ENCODE measurements around the gene PPP2R5C.
"Not testable (repeated sequence)": the region's sequence is repeated elsewhere in the genome, so short reads cannot be mapped to it uniquely, and the experiment has no call there.

The PPP2R5C gene

GRCh38 chr14:101727611-101728366 lies 33.7 kb upstream of the PPP2R5C start:
- no peak for DNase-seq

- DNase-seq, result no peak
Measured at GRCh38 chr14:101728367-101728742, 33.2 kb upstream of the PPP2R5C start.

GRCh38 chr14:101729382-101729781 lies 32.1 kb upstream of the PPP2R5C start:
- DNase-seq, result no peak

DNA sequence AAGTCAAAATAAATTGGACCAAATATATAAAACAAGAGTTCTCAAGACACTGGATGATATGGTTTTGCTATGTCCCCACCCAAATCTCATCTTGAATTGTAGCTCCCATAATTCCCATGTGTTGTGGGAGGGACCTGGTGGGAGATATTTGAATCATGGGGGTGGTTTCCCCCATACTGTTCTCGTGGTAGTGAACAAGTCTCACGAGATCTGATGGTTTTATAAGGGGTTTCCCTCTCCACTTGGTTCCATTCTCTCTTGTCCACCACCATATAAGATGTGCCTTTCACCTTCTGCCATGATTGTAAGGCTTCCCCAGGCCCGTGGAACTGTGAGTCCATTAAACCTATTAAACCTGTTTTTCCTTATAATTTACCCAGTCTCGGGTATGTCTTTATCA lies 31.4 kb upstream of the PPP2R5C start:
- not testable (repeated sequence) for DNase-seq

DNA sequence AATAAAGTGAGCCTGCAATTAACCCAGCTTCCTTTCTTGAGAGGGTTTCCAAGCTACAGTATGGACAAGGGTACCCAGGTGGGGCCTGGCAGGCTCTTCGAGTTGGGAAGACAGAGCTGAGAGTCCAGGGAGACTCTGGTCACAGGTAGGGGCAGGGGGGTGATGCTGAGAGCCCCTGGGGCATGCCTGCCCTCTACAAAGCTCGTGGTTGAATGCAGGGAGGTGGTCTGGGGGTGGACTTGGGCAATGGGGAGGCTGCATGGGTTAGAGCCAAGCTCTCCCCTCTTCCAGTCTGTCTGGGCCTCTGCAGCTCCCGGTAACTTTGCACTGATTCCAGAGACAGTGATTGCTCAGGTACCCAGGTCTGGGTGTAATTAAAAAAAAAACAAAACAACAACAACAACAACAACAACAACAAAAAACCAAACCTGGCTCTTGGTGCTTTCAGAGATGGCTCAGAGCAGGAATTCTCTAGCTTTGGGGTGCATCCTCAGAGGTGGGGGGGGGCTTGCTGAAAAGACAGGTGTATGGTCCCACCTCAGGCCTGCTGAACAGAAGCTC lies 30.8 kb upstream of the PPP2R5C start:
- no peak for DNase-seq

GRCh38 chr14:101731187-101732080 lies 30.1 kb upstream of the PPP2R5C start:
- DNase-seq, result peak; percentile 88 to 89

GRCh38 chr14:101732118-101732517 lies 29.4 kb upstream of the PPP2R5C start:
- DNase-seq, result no peak

- DNase-seq, result no peak
Measured at GRCh38 chr14:101733211-101733610, 28.3 kb upstream of the PPP2R5C start.

DNA sequence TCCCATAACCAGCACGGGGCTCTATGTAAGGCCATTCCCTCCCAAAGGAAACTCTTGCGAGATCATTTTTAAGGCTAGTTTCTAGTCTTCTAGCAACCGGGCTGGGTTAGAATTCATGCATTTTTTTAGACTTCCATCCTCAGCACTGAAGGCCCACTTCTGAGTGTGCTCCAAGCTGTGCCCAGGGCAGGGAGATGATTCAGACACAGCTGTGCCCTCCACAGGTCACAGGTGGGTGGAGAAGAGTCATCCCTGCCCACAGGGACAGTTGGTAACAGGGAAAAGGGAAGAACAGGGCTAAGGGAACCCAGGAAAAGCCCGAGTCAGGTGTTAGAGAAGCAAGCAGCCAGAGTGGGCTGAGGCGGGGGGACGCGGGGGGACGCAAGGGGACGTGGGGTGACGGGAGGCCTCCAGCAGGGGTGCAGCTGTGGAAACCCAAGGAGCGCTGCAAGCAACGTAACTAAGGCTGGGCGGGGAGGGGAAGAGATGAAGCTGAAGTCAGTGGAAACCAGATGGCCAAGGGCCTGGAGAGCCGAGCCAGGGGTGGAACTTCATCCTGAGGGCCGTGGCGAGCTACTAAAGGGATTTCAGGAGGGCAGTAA lies 27.2 kb upstream of the PPP2R5C start:
- no peak for DNase-seq

DNA sequence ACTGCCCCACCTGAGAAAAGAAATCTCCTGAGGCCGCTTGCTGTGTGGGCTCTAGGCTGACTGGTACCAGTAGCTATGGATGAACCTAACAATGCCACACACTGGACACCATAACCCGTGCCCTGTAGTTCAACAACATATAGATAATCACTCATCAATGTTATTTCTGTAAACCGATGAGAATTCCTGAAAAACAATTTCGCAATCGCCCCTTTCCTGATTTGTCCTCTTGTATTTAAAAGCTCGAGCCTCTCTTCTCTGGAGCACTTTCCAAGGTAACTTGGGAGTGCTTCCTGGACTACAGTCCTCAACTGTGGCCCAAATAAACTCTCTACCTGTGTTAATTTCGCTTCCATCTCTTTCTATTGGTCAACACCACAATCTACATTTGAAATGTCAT lies 26.1 kb upstream of the PPP2R5C start:
- DNase-seq, result no peak

DNA sequence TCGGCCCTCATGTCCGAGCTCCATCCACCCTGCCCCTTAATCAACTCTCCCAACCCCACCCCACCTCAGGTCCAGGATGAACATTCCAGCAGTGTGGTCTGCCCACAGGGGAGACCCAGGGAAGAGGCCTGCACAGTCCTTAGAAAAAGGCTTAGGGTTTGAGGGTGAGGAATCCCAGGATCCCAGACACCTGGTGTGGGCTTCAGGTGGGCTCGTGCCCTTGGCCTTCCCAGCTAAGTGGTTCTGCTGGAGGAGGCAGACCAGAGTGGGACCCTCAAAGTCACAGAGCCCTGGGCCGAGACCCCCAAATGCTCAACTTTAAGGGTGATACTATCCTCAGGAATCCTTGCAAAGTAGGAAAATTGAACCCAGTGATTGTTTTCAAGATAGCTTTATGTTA lies 25.4 kb upstream of the PPP2R5C start:
- DNase-seq, result no peak

DNA sequence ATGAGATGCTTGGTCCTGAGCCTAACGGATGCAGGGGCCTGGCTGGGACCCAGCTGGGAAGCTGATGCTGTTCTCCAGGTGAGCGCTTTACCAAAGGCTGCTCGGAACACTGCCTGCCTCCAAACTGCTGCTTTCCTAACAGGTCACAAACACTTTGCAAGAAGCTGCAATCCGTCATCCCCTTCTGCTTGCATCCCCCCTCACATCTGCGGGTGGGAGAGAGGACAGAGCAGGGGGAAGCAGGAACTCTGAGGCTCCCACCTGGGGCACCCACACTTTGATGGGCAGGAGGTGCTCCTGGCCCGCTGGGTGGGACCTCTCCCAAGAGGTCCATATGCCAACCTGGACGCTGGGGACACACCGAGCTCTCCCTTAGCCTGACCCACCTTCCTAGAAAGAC lies 24.9 kb upstream of the PPP2R5C start:
- no peak for DNase-seq

GRCh38 chr14:101737414-101738339 lies 23.8 kb upstream of the PPP2R5C start:
- DNase-seq, result peak; percentile 36 to 47

DNA sequence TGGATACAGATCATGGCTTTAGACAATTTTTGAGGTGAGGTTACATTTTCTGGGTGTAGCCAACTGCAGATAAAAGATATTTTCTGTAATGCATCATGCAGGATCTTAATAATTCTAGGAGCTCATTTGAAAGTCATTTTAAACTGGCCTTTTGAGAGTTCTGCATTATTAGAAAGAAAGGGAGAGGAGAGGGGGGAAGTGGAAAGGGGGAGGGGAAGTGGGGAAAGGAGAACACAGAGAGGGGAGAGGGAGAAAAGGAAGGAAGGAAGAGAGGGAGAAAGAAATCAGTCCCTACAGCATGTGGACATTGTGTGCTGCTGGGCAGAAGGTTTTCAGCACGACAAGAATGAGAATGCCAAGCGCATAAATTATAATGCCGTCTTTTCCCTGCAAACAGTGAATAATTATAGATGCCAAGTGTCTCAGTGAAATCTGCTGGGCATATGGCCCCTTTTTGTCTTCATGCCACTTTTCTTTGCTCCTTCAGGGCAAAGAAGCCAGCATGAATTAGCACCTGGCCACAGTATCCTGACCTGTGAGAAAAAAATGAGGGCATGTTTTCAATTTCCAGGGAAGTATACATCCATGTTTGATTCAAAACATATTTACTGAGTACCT lies 22.7 kb upstream of the PPP2R5C start:
- no peak for DNase-seq

DNA sequence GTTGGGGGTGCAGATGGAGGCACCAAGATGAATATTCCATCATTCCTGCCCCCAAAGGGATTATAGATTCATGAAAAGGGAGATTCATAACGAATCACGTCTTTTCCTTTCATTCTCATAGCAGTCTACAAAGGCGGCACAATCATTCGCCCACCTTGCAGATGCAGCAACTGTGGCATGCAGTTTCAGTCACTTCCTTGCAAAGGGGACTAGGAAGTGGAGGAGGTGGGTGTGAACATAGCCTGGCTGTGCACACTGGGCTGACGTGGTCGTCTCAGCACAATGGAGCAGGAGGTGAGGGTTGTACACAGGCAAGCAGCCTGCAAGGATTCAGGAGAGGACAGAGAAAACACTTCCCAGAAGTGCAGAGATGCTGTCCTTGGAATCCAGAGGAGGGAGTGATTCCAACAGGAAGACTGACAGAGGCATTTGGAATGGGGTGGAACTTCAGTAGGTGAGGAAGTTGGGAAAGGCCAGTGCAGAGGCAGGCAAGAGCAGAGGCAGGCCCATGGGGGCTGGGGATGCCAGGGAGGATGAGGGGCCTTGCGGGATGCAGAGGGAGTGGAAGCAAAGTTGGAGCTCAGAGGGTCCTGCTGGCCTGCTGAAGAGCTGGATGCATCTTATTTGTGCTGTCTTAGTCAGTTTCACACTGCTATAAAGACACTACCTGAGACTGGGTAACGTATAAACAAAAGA lies 21.9 kb upstream of the PPP2R5C start:
- DNase-seq, result no peak

- DNase-seq, result no peak
Measured at GRCh38 chr14:101740981-101741380, 20.5 kb upstream of the PPP2R5C start.

GRCh38 chr14:101743701-101744100 lies 17.8 kb upstream of the PPP2R5C start:
- DNase-seq, result no peak

DNA sequence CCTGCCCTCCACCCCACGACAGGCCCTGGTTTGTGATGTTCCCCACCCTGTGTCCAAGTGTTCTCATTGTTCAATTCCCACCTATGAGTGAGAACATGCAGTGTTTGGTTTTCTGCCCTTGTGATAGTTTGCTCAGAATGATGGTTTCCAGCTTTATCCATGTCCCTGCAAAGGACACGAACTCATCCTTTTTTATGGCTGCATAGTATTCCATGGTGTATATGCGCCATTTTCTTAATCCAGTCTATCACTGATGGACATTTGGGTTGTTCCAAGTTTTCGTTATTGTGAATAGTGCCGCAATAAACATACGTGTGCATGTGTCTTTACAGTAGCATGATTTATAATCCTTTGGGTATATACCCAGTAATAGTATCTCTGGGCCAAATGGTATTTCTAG lies 17.1 kb upstream of the PPP2R5C start:
- DNase-seq, result not testable (repeated sequence)

GRCh38 chr14:101749756-101750155 lies 11.8 kb upstream of the PPP2R5C start:
- DNase-seq, result not testable (repeated sequence)

DNA sequence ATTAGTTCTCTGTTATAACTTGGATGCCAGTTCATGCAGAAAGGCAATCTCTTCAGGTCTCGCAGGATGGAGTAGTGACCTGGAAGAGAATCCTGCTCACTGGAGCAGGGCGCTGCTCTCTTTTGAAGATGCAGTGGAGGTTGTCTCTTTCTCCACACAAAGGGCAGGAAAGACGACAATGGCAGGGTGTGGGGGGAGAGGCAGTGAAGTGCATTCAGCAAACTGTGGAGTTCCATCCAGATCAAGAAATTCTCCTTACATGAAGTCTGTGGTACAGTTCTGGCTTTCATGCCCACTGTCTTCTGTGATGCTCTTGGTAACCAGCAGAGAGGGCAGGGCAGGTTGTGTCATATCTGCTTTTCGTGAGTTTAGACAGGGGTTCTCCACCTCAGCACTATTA lies 6.6 kb upstream of the PPP2R5C start:
- DNase-seq, result no peak

Measured in CD4-positive, alpha-beta T cell treated with Interleukin-4 for 1 hour (primary cell).